ENCODE results near the gene PTPN13.
A peak's percentile ranks its signal among the peaks of the same experiment; 100 is the strongest.

PTPN13 gene

GRCh38 chr4:86593688-86594558 lies at the start of gene PTPN13:
Gene PTPN13 (plus strand): TSS chr4:86594315. CDS start chr4:86635257, 40,942 bp downstream.
- peak within 1 kb of the TSS; percentile 73 for H3K27ac ChIP-seq (ENCODE audit: low read depth, low read length)
- H3K9ac ChIP-seq (ENCODE audit: low read length), result peak within 1 kb of the TSS; percentile 13
- H3K4me3 ChIP-seq (ENCODE audit: low read length), result peak within 1 kb of the TSS; percentile 74
- H3K4me1 ChIP-seq (ENCODE audit: control insufficient read depth, insufficient read depth, low read length), result no peaks in the 10 kb centered on the region
- no peaks in the 10 kb centered on the region for H3K27me3 ChIP-seq (ENCODE audit: control insufficient read depth, insufficient read depth, low read length)
- H3K36me3 ChIP-seq (ENCODE audit: control insufficient read depth, insufficient read depth, low read length), result no peaks in the 10 kb centered on the region

GRCh38 chr4:86547140-86547539 lies 47.0 kb upstream of the PTPN13 start:
- no peak overlapping the region for H3K27ac ChIP-seq (ENCODE audit: low read depth, low read length)
- H3K4me3 ChIP-seq (ENCODE audit: low read length), result no peak overlapping the region
- no peaks in the 10 kb centered on the region for H3K27me3 ChIP-seq (ENCODE audit: control insufficient read depth, insufficient read depth, low read length)

GRCh38 chr4:86549163-86549788 lies 44.8 kb upstream of the PTPN13 start:
- H3K36me3 ChIP-seq (ENCODE audit: control insufficient read depth, insufficient read depth, low read length), result no peaks in the 10 kb centered on the region
- H3K27ac ChIP-seq (ENCODE audit: low read depth, low read length), result no peak overlapping the region
- no peak overlapping the region for H3K4me3 ChIP-seq (ENCODE audit: low read length)
- H3K27me3 ChIP-seq (ENCODE audit: control insufficient read depth, insufficient read depth, low read length), result no peaks in the 10 kb centered on the region
- H3K4me1 ChIP-seq (ENCODE audit: control insufficient read depth, insufficient read depth, low read length), result no peaks in the 10 kb centered on the region
- no peak overlapping the region for H3K9ac ChIP-seq (ENCODE audit: low read length)

More at GRCh38 chr4:86547140-86547539, 47.0 kb upstream of the PTPN13 start:
- Histone ChIP-seq H3K9ac (ENCODE audit: low read length) (no peak overlapping the region), H3K36me3 (ENCODE audit: control insufficient read depth, insufficient read depth, low read length) (no peaks in the 10 kb centered on the region), H3K4me1 (ENCODE audit: control insufficient read depth, insufficient read depth, low read length) (no peaks in the 10 kb centered on the region)

- H3K27me3 ChIP-seq (ENCODE audit: control insufficient read depth, insufficient read depth, low read length), result no peaks in the 10 kb centered on the region
- no peaks in the 10 kb centered on the region for H3K4me1 ChIP-seq (ENCODE audit: control insufficient read depth, insufficient read depth, low read length)
- no peak overlapping the region for H3K9ac ChIP-seq (ENCODE audit: low read length)
- H3K36me3 ChIP-seq (ENCODE audit: control insufficient read depth, insufficient read depth, low read length), result no peaks in the 10 kb centered on the region
- no peak overlapping the region for H3K27ac ChIP-seq (ENCODE audit: low read depth, low read length)
- no peak overlapping the region for H3K4me3 ChIP-seq (ENCODE audit: low read length)
Observed at GRCh38 chr4:86551387-86551786, 42.7 kb upstream of the PTPN13 start.

- H3K4me3 ChIP-seq (ENCODE audit: low read length), result no peak overlapping the region
- no peaks in the 10 kb centered on the region for H3K27me3 ChIP-seq (ENCODE audit: control insufficient read depth, insufficient read depth, low read length)
- no peaks in the 10 kb centered on the region for H3K4me1 ChIP-seq (ENCODE audit: control insufficient read depth, insufficient read depth, low read length)
- no peaks in the 10 kb centered on the region for H3K36me3 ChIP-seq (ENCODE audit: control insufficient read depth, insufficient read depth, low read length)
- no peak overlapping the region for H3K27ac ChIP-seq (ENCODE audit: low read depth, low read length)
- no peak overlapping the region for H3K9ac ChIP-seq (ENCODE audit: low read length)
Observed at GRCh38 chr4:86554646-86555045, 39.5 kb upstream of the PTPN13 start.

GRCh38 chr4:86556791-86557415 lies 37.2 kb upstream of the PTPN13 start:
- no peak overlapping the region for H3K9ac ChIP-seq (ENCODE audit: low read length)
- H3K4me3 ChIP-seq (ENCODE audit: low read length), result no peak overlapping the region
- no peaks in the 10 kb centered on the region for H3K36me3 ChIP-seq (ENCODE audit: control insufficient read depth, insufficient read depth, low read length)
- H3K4me1 ChIP-seq (ENCODE audit: control insufficient read depth, insufficient read depth, low read length), result no peaks in the 10 kb centered on the region
- H3K27me3 ChIP-seq (ENCODE audit: control insufficient read depth, insufficient read depth, low read length), result no peaks in the 10 kb centered on the region
- H3K27ac ChIP-seq (ENCODE audit: low read depth, low read length), result no peak overlapping the region

- no peaks in the 10 kb centered on the region for H3K27me3 ChIP-seq (ENCODE audit: control insufficient read depth, insufficient read depth, low read length)
- no peaks in the 10 kb centered on the region for H3K36me3 ChIP-seq (ENCODE audit: control insufficient read depth, insufficient read depth, low read length)
- H3K27ac ChIP-seq (ENCODE audit: low read depth, low read length), result no peak overlapping the region
- no peak overlapping the region for H3K9ac ChIP-seq (ENCODE audit: low read length)
- H3K4me3 ChIP-seq (ENCODE audit: low read length), result no peak overlapping the region
- no peaks in the 10 kb centered on the region for H3K4me1 ChIP-seq (ENCODE audit: control insufficient read depth, insufficient read depth, low read length)
Observed at GRCh38 chr4:86557526-86557925, 36.6 kb upstream of the PTPN13 start.

GRCh38 chr4:86558258-86558657 lies 35.9 kb upstream of the PTPN13 start:
- no peaks in the 10 kb centered on the region for H3K4me1 ChIP-seq (ENCODE audit: control insufficient read depth, insufficient read depth, low read length)
- no peaks in the 10 kb centered on the region for H3K36me3 ChIP-seq (ENCODE audit: control insufficient read depth, insufficient read depth, low read length)
- H3K27ac ChIP-seq (ENCODE audit: low read depth, low read length), result no peak overlapping the region
- H3K4me3 ChIP-seq (ENCODE audit: low read length), result no peak overlapping the region
- no peaks in the 10 kb centered on the region for H3K27me3 ChIP-seq (ENCODE audit: control insufficient read depth, insufficient read depth, low read length)
- no peak overlapping the region for H3K9ac ChIP-seq (ENCODE audit: low read length)

- H3K27ac ChIP-seq (ENCODE audit: low read depth, low read length), result no peak overlapping the region
- H3K4me1 ChIP-seq (ENCODE audit: control insufficient read depth, insufficient read depth, low read length), result no peaks in the 10 kb centered on the region
- H3K36me3 ChIP-seq (ENCODE audit: control insufficient read depth, insufficient read depth, low read length), result no peaks in the 10 kb centered on the region
- H3K9ac ChIP-seq (ENCODE audit: low read length), result no peak overlapping the region
- no peak overlapping the region for H3K4me3 ChIP-seq (ENCODE audit: low read length)
- no peaks in the 10 kb centered on the region for H3K27me3 ChIP-seq (ENCODE audit: control insufficient read depth, insufficient read depth, low read length)
Observed at GRCh38 chr4:86558797-86559196, 35.3 kb upstream of the PTPN13 start.

- Histone ChIP-seq H3K27ac (ENCODE audit: low read depth, low read length) (no peak overlapping the region), H3K27me3 (ENCODE audit: control insufficient read depth, insufficient read depth, low read length) (no peaks in the 10 kb centered on the region), H3K4me1 (ENCODE audit: control insufficient read depth, insufficient read depth, low read length) (no peaks in the 10 kb centered on the region)
Observed at GRCh38 chr4:86560447-86560846, 33.7 kb upstream of the PTPN13 start.

GRCh38 chr4:86561256-86561655 lies 32.9 kb upstream of the PTPN13 start:
- Histone ChIP-seq H3K4me1 (ENCODE audit: control insufficient read depth, insufficient read depth, low read length) (no peaks in the 10 kb centered on the region), H3K4me3 (ENCODE audit: low read length) (no peak overlapping the region), H3K9ac (ENCODE audit: low read length) (no peak overlapping the region), H3K36me3 (ENCODE audit: control insufficient read depth, insufficient read depth, low read length) (no peaks in the 10 kb centered on the region), H3K27ac (ENCODE audit: low read depth, low read length) (no peak overlapping the region), H3K27me3 (ENCODE audit: control insufficient read depth, insufficient read depth, low read length) (no peaks in the 10 kb centered on the region)

More at GRCh38 chr4:86560447-86560846, 33.7 kb upstream of the PTPN13 start:
- Histone ChIP-seq H3K4me3 (ENCODE audit: low read length) (no peak overlapping the region), H3K36me3 (ENCODE audit: control insufficient read depth, insufficient read depth, low read length) (no peaks in the 10 kb centered on the region), H3K9ac (ENCODE audit: low read length) (no peak overlapping the region)

- Histone ChIP-seq H3K27me3 (ENCODE audit: control insufficient read depth, insufficient read depth, low read length) (no peaks in the 10 kb centered on the region), H3K9ac (ENCODE audit: low read length) (no peak overlapping the region), H3K4me1 (ENCODE audit: control insufficient read depth, insufficient read depth, low read length) (no peaks in the 10 kb centered on the region), H3K27ac (ENCODE audit: low read depth, low read length) (no peak overlapping the region), H3K4me3 (ENCODE audit: low read length) (no peak overlapping the region), H3K36me3 (ENCODE audit: control insufficient read depth, insufficient read depth, low read length) (no peaks in the 10 kb centered on the region)
Observed at GRCh38 chr4:86563416-86563815, 30.7 kb upstream of the PTPN13 start.
